Activated CD8-positive, alpha-beta memory T cell treated with anti-CD3 and anti-CD28 coated beads, Interleukin-2, amount 50 U/mL, for 4 hours (primary cell): Measurements from ENCODE around the gene IL1RAPL1.

Experiments
- DNase-seq: peaks from one replicate; pipeline ENCODE4 v3.0.0-alpha.2; 2020

IL1RAPL1 gene

GRCh38 chrX:28586981-28587551 lies at the start of gene IL1RAPL1:
Gene IL1RAPL1, plus strand, starts transcription at chrX:28587446.
- DNase-seq: no peak

DNA sequence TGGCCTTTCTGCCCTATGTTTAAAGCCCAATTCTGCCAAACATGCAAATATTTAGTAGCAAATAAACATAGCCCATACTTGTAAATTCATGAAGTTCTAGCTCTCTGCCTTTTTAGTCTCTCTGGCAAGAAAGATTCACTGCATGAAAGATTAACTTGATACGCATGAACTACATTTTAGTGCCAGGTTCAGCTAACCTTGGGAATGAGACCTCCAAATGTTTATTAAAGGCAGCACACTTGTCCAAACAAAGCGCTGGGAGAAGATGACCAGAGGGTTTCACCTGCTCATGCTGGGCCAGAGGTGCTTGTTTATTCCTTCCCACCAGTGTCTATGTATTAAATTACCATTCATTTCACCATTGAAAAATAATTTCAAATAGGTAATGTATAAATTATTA lies 44.5 kb upstream of the IL1RAPL1 start:
- no peak for DNase-seq

DNA sequence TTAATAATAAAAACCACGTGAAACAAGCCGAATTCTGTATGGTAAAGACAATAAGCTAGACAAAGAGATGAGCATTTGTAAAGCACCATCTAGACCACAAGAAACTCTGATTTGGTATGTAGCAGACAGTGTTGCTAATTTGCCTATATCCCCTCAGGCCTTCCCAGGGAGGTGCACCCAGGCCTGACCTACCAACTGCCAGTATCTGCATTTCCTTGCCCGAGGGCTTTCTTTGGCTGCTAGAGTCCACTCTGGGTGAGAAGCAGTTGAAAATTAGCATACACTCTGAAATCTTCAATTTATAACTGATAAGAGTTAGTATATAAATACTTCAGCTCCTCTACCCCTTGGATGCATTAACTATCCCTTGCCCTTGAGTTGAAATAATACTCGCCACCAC lies 37.4 kb upstream of the IL1RAPL1 start:
- no peak for DNase-seq

DNA sequence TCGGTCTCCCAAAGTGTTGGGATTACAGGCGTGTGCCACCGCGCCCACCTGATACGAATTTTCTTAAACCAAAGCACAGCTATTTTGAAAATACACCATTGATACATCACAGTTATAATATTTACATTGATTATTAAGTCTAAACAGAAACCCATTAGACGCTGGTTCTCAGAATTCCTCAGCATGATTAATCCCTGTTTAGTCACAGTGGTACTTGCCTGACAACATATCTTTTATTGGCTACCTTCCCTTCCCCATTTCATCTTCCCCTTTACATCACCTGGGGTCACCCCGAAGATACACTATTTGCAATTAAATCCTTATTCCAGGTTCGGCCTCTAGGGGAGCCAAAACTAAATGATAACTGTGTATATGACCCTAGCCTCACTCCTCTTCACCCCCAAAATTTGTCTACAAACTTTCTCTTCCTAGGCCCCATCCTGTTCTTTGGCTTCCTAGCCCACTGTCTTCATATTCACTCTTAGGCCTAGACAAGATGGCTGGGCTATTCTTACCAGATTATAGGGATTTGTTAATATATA lies 36.8 kb upstream of the IL1RAPL1 start:
- DNase-seq: no peak

DNA sequence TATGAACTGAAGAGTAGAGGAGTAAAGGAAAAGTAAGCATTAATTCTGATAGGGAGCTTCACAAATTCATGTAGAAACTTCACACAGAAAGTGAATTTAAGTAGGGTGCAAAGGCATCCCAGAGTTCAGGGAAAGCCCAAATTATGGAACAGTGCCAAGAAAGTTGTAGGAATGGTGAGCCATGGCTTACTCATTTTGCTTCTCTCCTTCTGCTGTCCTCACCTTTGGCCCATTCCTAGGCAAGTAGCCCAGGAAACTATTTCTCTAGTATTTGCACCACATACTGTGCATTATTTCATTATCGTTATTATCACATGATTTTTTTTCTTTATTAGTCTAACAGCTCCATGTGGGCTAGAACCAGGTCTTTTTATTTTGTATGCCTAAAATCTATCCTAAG lies 34.9 kb upstream of the IL1RAPL1 start:
- no peak for DNase-seq

DNA sequence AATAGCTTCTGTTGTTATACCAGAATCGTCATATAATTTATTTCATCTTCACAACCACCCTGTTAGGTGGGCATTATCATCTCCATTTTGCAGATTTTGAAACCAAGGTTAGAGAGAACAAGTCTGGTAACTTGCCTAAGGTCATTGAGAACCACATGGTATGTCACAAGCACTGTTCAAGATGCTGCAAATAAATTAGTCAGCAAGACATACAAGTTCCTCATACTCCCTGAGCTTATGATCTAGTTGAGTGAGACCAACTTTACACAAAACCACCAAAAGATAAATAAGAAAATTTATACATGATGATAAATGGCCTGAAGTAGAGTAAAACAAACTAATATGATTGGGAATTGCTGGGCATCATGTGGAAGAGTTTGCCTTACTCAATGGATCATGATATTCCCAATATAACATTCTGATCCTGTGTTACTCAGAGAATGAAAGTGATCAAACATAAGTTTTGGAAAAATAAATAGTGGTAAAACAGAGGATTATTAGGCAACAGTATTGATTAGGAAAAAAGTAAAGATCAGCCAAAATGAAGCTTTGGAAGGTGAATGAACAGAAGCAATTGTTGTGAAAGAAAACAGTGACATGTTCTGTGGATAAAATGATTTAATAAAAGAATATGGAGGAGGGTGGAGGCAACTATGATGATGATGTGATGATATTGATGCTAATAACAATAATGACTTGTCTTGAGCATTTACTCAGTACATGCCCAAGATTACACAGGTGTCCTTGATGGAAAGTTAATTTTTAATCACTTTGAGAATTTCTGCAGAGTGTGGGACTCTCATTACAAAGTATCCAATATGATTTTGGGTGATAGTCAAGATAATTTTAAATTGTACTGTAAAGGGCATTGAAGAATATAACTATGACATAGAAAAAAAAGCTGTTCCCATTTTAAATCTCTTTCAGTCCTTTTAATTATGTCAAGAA lies 34.1 kb upstream of the IL1RAPL1 start:
- no peak for DNase-seq

- DNase-seq: no peak
Observed at GRCh38 chrX:28576117-28576516, 11.1 kb upstream of the IL1RAPL1 start.

DNA sequence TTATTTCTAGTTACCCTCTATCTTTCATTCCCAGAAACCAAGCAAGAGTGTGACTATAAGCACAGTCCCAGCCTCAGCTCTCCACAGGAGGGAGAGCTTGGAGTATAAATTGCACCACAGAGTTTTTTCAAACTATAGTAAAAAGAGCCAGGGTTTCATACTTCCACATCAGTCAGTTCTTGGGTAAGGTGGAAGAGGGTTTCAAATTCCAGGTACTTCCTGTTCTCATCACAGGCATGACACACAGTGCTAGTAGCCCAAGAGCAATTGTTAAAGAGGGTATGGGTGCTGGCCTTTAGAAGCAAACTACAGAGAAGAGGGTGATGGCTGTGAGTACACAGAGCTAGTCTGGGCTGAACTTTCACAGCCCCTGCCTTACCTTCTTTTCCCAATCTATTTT lies 5.7 kb upstream of the IL1RAPL1 start:
- DNase-seq: no peak

GRCh38 chrX:28582511-28582910 lies 4.7 kb upstream of the IL1RAPL1 start:
- no peak for DNase-seq

- no peak for DNase-seq
Observed at GRCh38 chrX:28584025-28584424, 3.2 kb upstream of the IL1RAPL1 start.

- DNase-seq: no peak
Observed at GRCh38 chrX:28585767-28586166, 1.5 kb upstream of the IL1RAPL1 start.

DNA sequence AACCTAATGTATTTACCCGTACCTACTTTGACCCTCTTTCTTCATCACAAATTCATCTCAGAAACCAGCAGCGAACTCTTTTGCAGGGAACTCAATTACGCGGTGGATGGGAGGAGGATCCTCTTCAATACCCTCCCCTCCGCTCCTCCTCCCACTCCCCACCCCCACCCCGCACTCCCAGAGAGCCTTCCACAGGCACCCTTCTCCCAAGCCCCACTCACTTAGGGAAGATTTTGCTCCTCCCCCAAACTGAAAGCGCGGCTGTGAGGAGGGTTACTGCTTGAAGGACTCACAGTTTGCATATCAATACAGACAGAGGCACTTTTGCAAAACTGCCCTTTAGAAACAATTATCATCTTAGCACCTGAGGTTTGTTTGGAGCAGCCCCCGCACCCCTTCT lies 960 bp upstream of the IL1RAPL1 start:
- DNase-seq: no peak

DNA sequence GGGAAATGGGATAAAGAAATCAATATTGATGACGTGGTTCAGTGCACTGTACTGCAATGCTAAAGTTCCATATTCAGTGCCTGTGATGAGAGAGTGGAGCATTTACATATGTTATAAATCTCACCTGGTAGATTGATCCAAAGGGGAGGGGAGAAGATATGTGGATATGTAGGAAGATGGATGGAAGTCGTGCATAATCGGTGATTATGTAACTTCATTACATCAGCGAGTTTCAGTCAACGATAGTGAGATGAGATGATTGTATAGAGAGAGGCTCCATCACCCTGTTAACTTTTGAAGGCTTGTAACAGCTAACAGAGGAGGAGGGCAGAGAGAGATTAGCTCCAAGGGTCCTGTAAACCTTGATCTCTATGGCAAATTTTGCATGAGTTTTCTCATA lies 1.8 kb downstream of the IL1RAPL1 start:
- DNase-seq: no peak

- DNase-seq: no peak
Observed at GRCh38 chrX:28590396-28590795, 3.1 kb downstream of the IL1RAPL1 start.

DNA sequence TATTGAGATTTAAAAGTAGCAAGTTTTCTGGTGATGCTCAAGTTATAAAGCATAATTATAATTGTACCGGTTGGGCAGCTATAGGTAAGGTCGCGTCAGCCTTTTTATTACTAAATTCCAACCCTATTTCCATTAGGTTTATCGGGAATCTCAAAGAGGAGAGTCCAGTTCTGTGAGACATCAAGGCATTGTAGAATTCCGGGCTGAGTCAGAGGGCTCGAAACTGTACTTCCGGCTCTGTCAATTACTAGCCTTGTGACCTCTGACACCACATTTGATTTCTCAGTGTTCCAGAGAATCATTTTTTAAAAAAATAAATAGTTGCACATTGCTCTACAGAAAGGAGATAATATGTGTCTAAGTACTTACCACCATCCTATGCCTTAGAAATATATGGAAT lies 4.3 kb downstream of the IL1RAPL1 start:
- DNase-seq: no peak

DNA sequence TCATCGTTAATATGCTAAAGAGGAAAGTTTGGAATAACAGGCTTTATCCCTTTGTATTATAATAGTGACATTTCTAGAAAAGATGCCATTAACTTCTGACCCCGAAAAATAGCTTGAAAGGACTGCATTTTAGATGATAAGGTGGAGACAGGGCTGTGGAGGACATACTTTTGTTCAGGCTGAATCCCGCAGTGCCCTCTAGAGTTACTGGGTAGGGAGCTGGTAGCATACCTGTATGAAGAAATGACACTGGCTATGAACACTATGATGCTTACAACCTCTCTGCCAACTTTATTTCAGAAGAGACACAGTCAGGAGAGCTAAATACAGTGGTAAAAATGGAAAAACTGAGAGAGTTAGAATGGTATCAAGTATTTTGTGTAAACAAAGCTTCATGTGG lies 8.1 kb downstream of the IL1RAPL1 start:
- DNase-seq: no peak

DNA sequence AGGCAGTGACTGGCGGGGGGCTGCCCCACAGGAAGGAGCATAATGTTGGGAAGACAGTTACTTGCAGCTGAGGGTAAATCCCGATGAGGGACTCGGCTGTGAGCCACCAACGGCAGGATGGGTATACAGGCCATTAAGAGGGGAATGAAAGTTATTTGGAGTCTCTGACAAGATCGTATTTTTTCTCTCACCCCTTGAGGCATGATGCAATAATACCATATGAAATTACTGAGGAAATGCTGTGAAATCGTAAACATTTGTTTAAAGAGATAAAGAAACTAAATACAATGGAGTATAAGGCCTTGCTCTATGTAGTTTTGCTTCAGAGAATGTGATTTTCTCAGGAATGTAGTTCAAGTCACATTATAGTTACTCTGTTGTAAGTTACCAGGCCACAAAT lies 12.7 kb downstream of the IL1RAPL1 start:
- no peak for DNase-seq

DNA sequence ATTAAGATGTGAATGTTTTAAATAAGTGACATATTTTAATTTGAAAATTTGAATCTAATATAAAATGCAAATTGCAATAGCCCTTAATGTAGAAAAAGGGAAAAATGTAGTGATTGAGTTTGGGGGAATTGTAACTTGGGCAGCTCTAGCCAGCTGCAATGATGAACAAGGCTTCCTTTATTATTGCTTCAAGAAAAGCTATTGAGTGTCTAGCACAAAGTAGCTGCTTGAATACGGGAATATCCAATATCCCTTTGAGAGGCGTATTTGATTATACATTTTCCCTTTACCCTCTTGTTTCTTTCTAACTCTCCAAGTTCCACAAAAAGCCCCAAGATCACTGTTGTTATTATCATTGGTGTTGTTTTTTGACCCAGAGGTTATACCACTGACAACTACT lies 21.8 kb downstream of the IL1RAPL1 start:
- no peak for DNase-seq

- no peak for DNase-seq
Observed at GRCh38 chrX:28609917-28610613, 22.8 kb downstream of the IL1RAPL1 start.

DNA sequence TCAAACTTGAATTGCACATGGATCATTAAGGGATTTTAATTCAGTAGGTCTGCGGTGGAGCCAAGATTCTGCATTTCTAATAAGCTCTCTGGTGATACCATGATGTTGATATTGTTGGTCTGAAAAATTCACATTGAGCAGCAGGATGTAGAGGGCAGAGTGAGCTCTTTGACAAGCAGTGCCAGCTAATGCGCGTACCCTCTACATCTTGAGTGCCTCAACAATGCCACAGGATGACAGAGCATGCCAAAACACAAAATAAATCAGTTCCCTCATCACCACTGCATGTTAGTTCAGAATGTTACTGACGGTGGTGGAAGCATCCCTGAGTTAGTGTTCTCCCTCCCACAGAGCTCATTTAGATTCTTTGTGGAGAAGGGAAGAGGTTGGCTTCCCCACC lies 23.5 kb downstream of the IL1RAPL1 start:
- DNase-seq: no peak

DNA sequence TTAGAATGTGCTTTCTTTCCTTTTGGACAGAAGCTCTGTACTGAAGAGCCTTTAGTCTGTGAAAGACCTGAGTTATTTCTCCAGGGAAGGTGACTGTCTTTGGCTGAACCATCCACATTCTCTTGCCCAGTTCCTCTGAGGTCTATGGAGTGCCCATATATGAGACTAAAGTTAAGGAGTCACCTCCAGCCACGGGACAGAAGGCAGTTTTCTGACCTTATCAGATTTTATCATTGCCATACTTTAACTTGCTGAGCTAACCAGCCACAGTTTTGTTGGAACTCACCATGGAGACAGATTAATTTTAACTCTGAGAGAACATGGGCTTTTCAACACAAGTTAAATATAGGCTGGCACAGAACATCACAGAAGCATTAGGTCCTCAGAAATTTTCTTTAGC lies 26.3 kb downstream of the IL1RAPL1 start:
- no peak for DNase-seq

- DNase-seq: no peak
Observed at GRCh38 chrX:28625223-28625622, 38.0 kb downstream of the IL1RAPL1 start.

DNA sequence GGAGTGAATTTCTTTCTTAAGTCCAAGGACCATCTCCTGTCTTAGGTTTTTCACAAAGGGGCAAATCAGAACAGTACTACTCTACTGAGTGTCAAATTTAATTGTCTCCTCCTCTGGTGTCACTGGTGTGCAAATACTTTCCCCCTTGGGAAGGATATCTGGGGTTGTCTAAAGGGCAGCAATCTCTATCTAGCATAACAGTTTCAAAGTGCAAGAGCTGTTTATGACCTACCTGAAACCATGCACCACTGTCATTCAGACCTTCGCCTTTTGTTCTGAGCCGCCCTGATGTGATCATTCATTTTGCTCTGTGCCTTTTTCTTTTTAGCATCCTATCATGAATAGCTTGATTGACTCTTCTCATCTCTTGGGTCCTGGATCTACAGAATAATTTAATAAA lies 39.3 kb downstream of the IL1RAPL1 start:
- DNase-seq: no peak

GRCh38 chrX:28628120-28628519 lies 40.9 kb downstream of the IL1RAPL1 start:
- DNase-seq: no peak
